Osteocyte (in vitro differentiated cells): Measurements from ENCODE around the gene KIF1B. TPM values are rescaled to one million over a fixed set of nuclear protein-coding genes. Genes with fewer than 3 reads are reported as not detected.

ENCODE experiments used
- DNase-seq: peaks from one replicate; pipeline ENCODE4 v3.0.0; 2021; ENCODE audit warnings: mixed read lengths; ENCODE audit not compliant: unreplicated experiment; ENCODE audit errors: extremely low spot score
- H3K27ac Mint-ChIP-seq: one replicate; pipeline ENCODE4 v1.8.0; 2021; ENCODE audit warnings: mild to moderate bottlenecking, mixed read lengths; ENCODE audit not compliant: unreplicated experiment
- H3K27me3 Mint-ChIP-seq: one replicate; pipeline ENCODE4 v1.8.0; 2021; ENCODE audit warnings: mixed read lengths; ENCODE audit not compliant: unreplicated experiment
- H3K36me3 Mint-ChIP-seq: one replicate; pipeline ENCODE4 v1.8.0; 2021; ENCODE audit warnings: mixed read lengths; ENCODE audit not compliant: unreplicated experiment
- H3K4me1 Mint-ChIP-seq: one replicate; pipeline ENCODE4 v1.8.0; 2021; ENCODE audit warnings: mixed read lengths; ENCODE audit not compliant: unreplicated experiment
- H3K4me3 Mint-ChIP-seq: one replicate; pipeline ENCODE4 v1.8.0; 2021; ENCODE audit warnings: mild to moderate bottlenecking, moderate library complexity, mixed read lengths; ENCODE audit not compliant: unreplicated experiment
- H3K9me3 Mint-ChIP-seq: one replicate; pipeline ENCODE4 v1.8.0; 2021; ENCODE audit warnings: mixed read lengths; ENCODE audit not compliant: unreplicated experiment
- total RNA-seq: library from RNA; stranded (reverse); gene quantifications from 2 replicates; pipeline ENCODE4 v1.2.1, GENCODE V29; 2021
- TF ChIP-seq, protein P1 (sequence below): fragments of 200-600 bp; sonication (generic); IDR thresholded peaks from 2 replicates; pipeline ENCODE4 v1.5.0; 2021; ENCODE audit warnings: antibody characterized with exemption, mild to moderate bottlenecking, moderate library complexity

The KIF1B gene
- total RNA-seq, 1 donor from 2014 or later: 48.9 TPM

DNA sequence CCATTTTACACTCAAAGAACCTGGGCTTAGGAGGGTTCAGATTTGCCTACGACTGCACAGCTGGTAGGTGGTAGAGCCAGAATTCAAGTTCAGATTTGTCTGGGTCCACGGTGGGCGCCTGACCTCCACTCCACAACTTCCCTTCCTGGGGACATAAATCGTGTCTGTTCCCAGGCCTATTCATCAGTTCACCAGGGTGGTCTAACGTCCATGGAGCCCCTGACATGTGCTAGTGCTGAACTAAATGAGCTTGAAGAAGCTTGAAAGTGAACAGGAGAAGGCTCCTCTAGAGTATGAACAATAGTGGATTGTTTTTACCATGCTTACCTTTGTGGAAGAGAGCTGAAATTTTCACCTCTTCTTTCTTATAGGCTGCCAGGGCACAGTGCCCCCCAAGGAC is 32.5 kb upstream of the KIF1B start:
- H3K4me3 Mint-ChIP-seq: no peak overlapping the region
- TF ChIP-seq, protein P1, sequence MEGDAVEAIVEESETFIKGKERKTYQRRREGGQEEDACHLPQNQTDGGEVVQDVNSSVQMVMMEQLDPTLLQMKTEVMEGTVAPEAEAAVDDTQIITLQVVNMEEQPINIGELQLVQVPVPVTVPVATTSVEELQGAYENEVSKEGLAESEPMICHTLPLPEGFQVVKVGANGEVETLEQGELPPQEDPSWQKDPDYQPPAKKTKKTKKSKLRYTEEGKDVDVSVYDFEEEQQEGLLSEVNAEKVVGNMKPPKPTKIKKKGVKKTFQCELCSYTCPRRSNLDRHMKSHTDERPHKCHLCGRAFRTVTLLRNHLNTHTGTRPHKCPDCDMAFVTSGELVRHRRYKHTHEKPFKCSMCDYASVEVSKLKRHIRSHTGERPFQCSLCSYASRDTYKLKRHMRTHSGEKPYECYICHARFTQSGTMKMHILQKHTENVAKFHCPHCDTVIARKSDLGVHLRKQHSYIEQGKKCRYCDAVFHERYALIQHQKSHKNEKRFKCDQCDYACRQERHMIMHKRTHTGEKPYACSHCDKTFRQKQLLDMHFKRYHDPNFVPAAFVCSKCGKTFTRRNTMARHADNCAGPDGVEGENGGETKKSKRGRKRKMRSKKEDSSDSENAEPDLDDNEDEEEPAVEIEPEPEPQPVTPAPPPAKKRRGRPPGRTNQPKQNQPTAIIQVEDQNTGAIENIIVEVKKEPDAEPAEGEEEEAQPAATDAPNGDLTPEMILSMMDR: no peak
- peaks cover 11% of the 10 kb centered on the region for H3K9me3 Mint-ChIP-seq
- H3K4me1 Mint-ChIP-seq: peaks cover 2% of the 10 kb centered on the region
- DNase-seq: no peak
- no peak overlapping the region for H3K27ac Mint-ChIP-seq
- peaks cover 45% of the 10 kb centered on the region for H3K36me3 Mint-ChIP-seq
- H3K27me3 Mint-ChIP-seq: no peaks in the 10 kb centered on the region

- no peak for DNase-seq
- Mint-ChIP-seq H3K27me3 (no peaks in the 10 kb centered on the region), H3K4me1 (peaks cover 2% of the 10 kb centered on the region), H3K9me3 (peaks cover 11% of the 10 kb centered on the region), H3K4me3 (no peak overlapping the region), H3K36me3 (peaks cover 45% of the 10 kb centered on the region), H3K27ac (no peak overlapping the region)
- TF ChIP-seq, protein P1: no peak
Observed at GRCh38 chr1:10178597-10179405, 31.6 kb upstream of the KIF1B start.

- Mint-ChIP-seq H3K36me3 (peaks cover 46% of the 10 kb centered on the region), H3K4me1 (peaks cover 2% of the 10 kb centered on the region), H3K9me3 (peaks cover 11% of the 10 kb centered on the region), H3K27ac (no peak overlapping the region), H3K4me3 (no peak overlapping the region), H3K27me3 (no peaks in the 10 kb centered on the region)
- no peak for DNase-seq
- TF ChIP-seq, protein P1: no peak
Observed at GRCh38 chr1:10179406-10180091, 30.8 kb upstream of the KIF1B start.

- H3K4me1 Mint-ChIP-seq: peaks cover 2% of the 10 kb centered on the region
- peaks cover 34% of the 10 kb centered on the region for H3K36me3 Mint-ChIP-seq
- no peaks in the 10 kb centered on the region for H3K27me3 Mint-ChIP-seq
- TF ChIP-seq, protein P1: no peak
- no peak overlapping the region for H3K4me3 Mint-ChIP-seq
- H3K27ac Mint-ChIP-seq: no peak overlapping the region
- no peak for DNase-seq
- peaks cover 4% of the 10 kb centered on the region for H3K9me3 Mint-ChIP-seq
Observed at GRCh38 chr1:10181154-10181553, 29.2 kb upstream of the KIF1B start.

DNA sequence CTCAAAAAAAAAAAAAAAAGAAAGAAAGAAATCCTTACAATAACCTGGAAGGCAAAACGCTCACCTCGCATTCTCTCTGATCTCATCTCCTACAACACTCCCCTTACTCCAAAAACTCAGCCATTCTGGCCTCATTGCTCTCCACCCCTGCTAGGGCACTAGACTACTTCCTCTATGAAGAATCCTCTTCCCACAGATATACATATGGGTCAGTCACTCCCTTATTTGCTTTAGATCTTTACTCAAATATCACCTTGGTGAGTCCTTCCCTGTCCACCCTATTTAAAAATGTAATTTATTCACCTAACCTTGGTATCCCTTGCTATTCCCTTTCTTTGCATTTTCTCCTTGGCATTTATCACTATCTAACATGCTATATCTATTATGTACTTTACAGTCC is 24.6 kb upstream of the KIF1B start:
- H3K27ac Mint-ChIP-seq: no peak overlapping the region

More for the DNA sequence above, 24.6 kb upstream of the KIF1B start:
- DNase-seq: no peak
- Mint-ChIP-seq H3K36me3 (peaks cover 15% of the 10 kb centered on the region), H3K4me3 (no peak overlapping the region), H3K4me1 (no peaks in the 10 kb centered on the region), H3K9me3 (no peaks in the 10 kb centered on the region), H3K27me3 (no peaks in the 10 kb centered on the region)
- TF ChIP-seq, protein P1: no peak
